Measurements from ENCODE around the gene PDE3B. TPM values are rescaled to one million over a fixed set of nuclear protein-coding genes. Genes with fewer than 3 reads are reported as not detected.
A peak's percentile ranks its signal among the peaks of the same experiment; 100 is the strongest.

The PDE3B gene
- total RNA-seq, 1 donor from 2014 or later: 5.1 TPM

DNA sequence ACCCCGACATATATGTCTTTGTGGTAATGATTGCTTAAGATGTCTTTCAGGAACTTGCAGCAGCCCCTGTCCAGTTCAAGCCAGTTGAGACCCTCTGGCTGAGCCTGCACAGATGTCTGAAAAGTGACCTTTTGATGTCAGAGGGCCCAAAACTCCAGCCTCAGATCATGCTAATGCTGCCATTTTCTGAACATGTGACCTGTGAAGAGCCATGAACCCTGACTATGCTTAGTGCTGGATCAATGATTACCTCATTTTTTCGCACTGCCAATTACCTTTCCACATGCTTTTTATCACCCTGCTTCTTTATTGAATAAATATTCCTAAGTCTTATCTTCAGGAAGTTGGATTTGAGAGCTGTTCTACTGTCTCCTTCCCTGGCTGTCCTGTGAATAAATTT lies 255.3 kb downstream of the PDE3B start:
- Histone ChIP-seq H3K36me3 (no peaks in the 10 kb centered on the region), H3K27me3 (no peaks in the 10 kb centered on the region), H3K9me3 (no peaks in the 10 kb centered on the region), H3K27ac (no peak overlapping the region), H3K4me1 (no peaks in the 10 kb centered on the region), H3K4me3 (no peak overlapping the region)
- intact Hi-C loops (cut with DNase I): loop anchor here (10.0 kb wide), 1 partner anchor 1234 kb away; the partner anchor contains the start of gene FAR1
- TF ChIP-seq, protein P1, sequence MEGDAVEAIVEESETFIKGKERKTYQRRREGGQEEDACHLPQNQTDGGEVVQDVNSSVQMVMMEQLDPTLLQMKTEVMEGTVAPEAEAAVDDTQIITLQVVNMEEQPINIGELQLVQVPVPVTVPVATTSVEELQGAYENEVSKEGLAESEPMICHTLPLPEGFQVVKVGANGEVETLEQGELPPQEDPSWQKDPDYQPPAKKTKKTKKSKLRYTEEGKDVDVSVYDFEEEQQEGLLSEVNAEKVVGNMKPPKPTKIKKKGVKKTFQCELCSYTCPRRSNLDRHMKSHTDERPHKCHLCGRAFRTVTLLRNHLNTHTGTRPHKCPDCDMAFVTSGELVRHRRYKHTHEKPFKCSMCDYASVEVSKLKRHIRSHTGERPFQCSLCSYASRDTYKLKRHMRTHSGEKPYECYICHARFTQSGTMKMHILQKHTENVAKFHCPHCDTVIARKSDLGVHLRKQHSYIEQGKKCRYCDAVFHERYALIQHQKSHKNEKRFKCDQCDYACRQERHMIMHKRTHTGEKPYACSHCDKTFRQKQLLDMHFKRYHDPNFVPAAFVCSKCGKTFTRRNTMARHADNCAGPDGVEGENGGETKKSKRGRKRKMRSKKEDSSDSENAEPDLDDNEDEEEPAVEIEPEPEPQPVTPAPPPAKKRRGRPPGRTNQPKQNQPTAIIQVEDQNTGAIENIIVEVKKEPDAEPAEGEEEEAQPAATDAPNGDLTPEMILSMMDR (IDR thresholded peaks at IDR 0.05): no peak
- DNase-seq (ENCODE audit: low spot score in 2 of 2): no peak

DNA sequence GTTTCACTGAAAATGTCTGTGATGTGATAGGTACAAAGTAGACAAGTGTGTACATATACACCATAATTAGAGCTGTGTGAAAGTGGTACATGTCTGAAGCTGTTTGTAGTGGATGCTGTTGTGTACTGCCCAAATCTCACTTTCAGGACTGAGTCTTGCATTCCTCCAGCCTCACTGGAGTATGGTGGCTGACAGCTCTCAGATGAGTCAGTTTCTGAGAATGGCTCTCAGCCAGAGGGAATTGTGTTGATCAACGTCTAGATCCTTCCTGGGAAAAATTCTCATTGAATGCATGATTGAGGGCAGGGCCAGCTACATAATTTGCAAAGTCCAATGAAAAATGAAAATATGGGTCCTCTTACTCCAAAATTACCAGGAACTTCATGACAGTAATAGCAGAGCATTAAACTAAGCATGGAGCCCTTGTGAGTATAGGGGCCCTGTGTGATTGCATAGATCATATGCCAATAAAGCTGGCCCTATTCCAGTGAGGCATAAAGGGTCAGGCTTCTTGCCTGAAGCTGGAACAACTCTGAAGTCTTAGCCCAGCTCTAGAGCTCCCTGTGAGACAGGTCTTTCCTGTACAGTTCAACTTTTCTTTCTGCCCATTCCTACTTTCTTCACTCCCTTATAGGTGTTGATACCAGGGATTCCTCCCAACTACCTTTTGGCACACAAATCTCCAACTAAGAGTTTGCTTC lies 259.2 kb downstream of the PDE3B start:
- Histone ChIP-seq H3K27ac (no peak overlapping the region), H3K9me3 (no peaks in the 10 kb centered on the region), H3K36me3 (no peaks in the 10 kb centered on the region), H3K4me1 (peaks cover 3 to 4% of the 10 kb centered on the region in 2 donors), H3K4me3 (no peak overlapping the region), H3K27me3 (no peaks in the 10 kb centered on the region)
- TF ChIP-seq, protein P1 (IDR thresholded peaks at IDR 0.05): no peak
- no peak for DNase-seq (ENCODE audit: low spot score in 2 of 2)
- intact Hi-C loops (cut with DNase I): no loop called here

DNA sequence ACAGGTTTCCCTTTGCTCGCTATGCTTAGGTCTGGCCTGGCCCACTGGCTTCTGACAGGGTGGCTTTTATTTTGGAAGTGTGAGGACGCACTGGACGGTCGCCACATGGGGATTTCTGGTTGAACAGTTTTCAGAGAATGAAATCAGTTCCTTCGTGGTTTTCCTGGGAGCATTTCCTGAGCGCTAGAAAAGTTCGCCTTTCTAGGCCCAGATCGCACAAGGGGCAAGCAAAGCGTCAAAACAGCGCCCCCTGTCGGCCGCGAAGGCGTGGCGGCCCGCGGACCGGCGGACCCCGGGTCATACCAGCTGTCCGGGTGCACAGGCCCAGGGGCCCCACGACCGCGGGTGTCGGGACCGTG lies 261.1 kb downstream of the PDE3B start:
- intact Hi-C loops (cut with DNase I): loop anchor here (2.0 to 5.0 kb wide), 4 partner anchors 14 to 382 kb away; partner anchors contain the start of genes PDE3B and PSMA1
- peak overlapping the region; percentile 73 to 82 for H3K4me3 ChIP-seq
- DNase-seq (ENCODE audit: low spot score in 2 of 2): peak in 1 of 2 donors; percentile 90
- H3K9me3 ChIP-seq: no peaks in the 10 kb centered on the region
- no peaks in the 10 kb centered on the region for H3K27me3 ChIP-seq
- no peaks in the 10 kb centered on the region for H3K36me3 ChIP-seq
- TF ChIP-seq, protein P1 (IDR thresholded peaks at IDR 0.05): peak; percentile 86 to 99 (median 96)
- H3K4me1 ChIP-seq: peaks cover 3 to 4% of the 10 kb centered on the region in 2 donors
- H3K27ac ChIP-seq: peak overlapping the region; percentile 56 to 60

DNA sequence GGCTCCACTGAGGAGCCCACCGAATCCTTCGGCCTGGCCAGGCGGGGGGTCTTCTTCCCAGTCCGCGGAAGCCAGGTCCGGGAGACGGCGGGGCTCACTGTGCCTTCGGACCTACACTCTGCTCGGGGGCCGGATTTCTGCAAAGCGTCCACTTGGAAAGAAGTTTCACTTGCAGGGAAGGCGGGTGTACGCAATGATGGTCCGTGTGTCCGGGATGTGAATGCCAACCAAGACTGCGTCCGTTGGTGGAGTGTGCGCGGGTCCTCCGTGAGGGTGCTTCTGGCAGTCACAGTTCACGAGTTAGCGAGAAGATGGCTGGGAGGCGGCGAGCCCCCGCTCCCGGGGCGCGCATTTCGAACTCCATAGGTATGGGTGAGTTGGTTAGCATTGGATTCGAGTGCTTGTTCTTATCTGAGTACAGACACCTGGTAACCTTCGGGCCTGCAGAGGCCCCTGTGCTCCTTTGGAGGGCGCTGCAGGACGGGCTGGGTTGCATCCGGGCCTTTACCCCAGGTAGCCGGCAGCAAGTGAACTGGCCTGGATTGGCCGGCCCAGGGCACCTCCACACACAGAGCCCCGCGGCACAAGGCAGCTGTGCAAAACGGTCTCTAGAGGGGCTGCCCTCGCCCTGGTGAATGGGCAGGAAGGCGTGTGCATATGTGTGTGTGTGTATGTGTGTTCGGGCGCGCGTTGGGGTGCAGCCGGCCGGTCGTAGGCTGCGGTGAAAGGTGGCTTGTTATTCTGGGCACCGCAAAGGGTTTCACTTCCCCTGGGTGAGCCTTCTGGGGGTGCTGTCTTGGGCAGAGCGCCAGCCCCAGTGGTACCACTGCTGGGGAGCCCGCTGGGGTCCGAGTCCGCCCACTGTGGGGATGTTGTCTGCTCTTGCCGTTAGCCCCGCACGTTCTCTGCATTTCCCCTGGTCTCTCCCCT lies 261.8 kb downstream of the PDE3B start:
- Histone ChIP-seq H3K36me3 (no peaks in the 10 kb centered on the region), H3K4me3 (peak overlapping the region; percentile 73 to 82), H3K4me1 (peaks cover 3 to 4% of the 10 kb centered on the region in 2 donors), H3K27ac (peak overlapping the region; percentile 56 to 60), H3K27me3 (no peaks in the 10 kb centered on the region), H3K9me3 (no peaks in the 10 kb centered on the region)
- DNase-seq (ENCODE audit: low spot score in 2 of 2): peak in 1 of 2 donors; percentile 80
- TF ChIP-seq, protein P1 (IDR thresholded peaks at IDR 0.05): peak in 2 of 3 experiments; percentile 34 to 41
- intact Hi-C loops (cut with DNase I): loop anchor here (2.0 to 5.0 kb wide), 6 partner anchors 15 to 383 kb away; partner anchors contain the start of genes PDE3B and PSMA1

DNA sequence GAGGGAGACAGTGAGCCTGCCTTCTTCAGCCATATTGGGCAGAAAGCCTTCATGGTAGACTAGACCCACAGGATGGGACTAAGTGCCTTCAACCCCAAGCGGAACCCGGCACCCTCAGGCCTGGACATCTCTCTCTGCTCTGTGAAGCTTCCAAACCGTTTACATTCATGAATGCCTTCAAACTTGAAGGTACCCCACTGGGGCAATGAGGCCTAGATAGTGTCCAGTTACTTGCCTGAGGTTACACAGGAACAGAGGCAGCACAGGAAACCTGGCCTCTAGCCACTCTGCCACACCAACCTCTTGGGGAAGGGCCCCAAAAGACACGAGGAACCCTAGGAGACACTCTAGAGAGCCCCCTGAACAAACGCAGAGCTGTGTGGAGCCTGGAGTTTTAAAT lies 263.0 kb downstream of the PDE3B start:
- H3K4me3 ChIP-seq: no peak overlapping the region
- no peak for DNase-seq (ENCODE audit: low spot score in 2 of 2)
- no peaks in the 10 kb centered on the region for H3K9me3 ChIP-seq
- no peaks in the 10 kb centered on the region for H3K36me3 ChIP-seq
- intact Hi-C loops (cut with DNase I): loop anchor here (2.0 to 5.0 kb wide), 4 partner anchors 116 to 384 kb away; partner anchors contain the start of genes PDE3B and PSMA1
- no peaks in the 10 kb centered on the region for H3K27me3 ChIP-seq
- TF ChIP-seq, protein P1 (IDR thresholded peaks at IDR 0.05): no peak
- H3K27ac ChIP-seq: no peak overlapping the region
- peaks cover 3 to 4% of the 10 kb centered on the region in 2 donors for H3K4me1 ChIP-seq
